ENCODE data around the gene PTGER3. TPM values are rescaled to one million over a fixed set of nuclear protein-coding genes. Genes with fewer than 3 reads are reported as not detected.

The PTGER3 gene
- total and polyA plus RNA-seq, 4 donors = 0.04 to 1.6 (median 0.26) TPM

DNA sequence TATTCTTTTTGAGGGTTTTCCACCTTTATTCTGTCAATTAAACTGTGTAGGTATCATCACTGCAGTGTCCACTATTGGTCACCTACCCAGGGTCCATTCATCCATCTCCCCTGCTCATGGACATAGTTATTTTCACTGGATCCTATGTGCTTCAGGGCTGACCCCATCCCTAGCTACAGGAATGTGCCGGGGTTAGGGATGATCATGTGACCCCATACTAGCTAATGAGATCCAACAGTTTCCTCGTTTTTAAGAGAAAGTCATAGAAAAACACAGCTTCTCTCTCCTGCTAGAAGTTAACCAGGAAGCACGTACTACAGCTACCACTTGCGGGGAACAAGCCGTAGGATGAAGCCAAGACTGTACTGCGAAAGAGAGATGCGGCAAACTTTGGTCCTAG lies 19.6 kb downstream of the PTGER3 start:
- 86% methylated on average over 7 of the region's 7 CpGs for WGBS

More for the DNA sequence above, 19.6 kb downstream of the PTGER3 start:
- no peak for DNase-seq (ENCODE audit: low spot score)
- peaks cover 0 to 3% (median 0%) of the 10 kb centered on the region in 4 donors for H3K27me3 ChIP-seq (ENCODE audit: control insufficient read depth in 4 of 4, insufficient read depth in 4 of 4, low read length in 3 of 4)
- H3K27ac ChIP-seq (ENCODE audit: low read depth in 1 of 2, low read length in 2 of 2) = no peak overlapping the region
- H3K9ac ChIP-seq (ENCODE audit: low read depth in 1 of 2, low read length in 2 of 2) = no peak overlapping the region
- no peaks in the 10 kb centered on the region for H3K36me3 ChIP-seq (ENCODE audit: control insufficient read depth in 4 of 4, insufficient read depth in 3 of 4, low read depth in 1 of 4, low read length in 3 of 4)
- no peak overlapping the region for H3K4me3 ChIP-seq (ENCODE audit: low read depth in 1 of 3, low read length in 3 of 3)
- H3K9me3 ChIP-seq (ENCODE audit: control insufficient read depth in 4 of 4, low read length in 3 of 4) = no peaks in the 10 kb centered on the region
- no peaks in the 10 kb centered on the region for H3K4me1 ChIP-seq (ENCODE audit: control insufficient read depth in 4 of 4, insufficient read depth in 4 of 4, low read length in 3 of 4)
- no peak for TF ChIP-seq HNF4A (conservative IDR thresholded peaks at IDR 0.05)
- no peak for TF ChIP-seq MAX (IDR thresholded peaks at IDR 0.05)
- no peak for TF ChIP-seq GABPA (IDR thresholded peaks at IDR 0.05 in 1 of 2, conservative IDR thresholded peaks at IDR 0.05 in 1 of 2)
- TF ChIP-seq ZBTB33 (IDR thresholded peaks at IDR 0.05) = no peak
- TF ChIP-seq SP1 (IDR thresholded peaks at IDR 0.05) = no peak
- TF ChIP-seq FOXA2 (IDR thresholded peaks at IDR 0.05) = no peak
- TF ChIP-seq FOXA1 (IDR thresholded peaks at IDR 0.05) = no peak
- no peak for TF ChIP-seq HNF4G (IDR thresholded peaks at IDR 0.05)
- no peak for TF ChIP-seq RAD21 (IDR thresholded peaks at IDR 0.05)
- no peak for TF ChIP-seq RXRA (IDR thresholded peaks at IDR 0.05)
- no peak for TF ChIP-seq JUND (IDR thresholded peaks at IDR 0.05)
- TF ChIP-seq YY1 (IDR thresholded peaks at IDR 0.05) = no peak
- TF ChIP-seq CTCF (IDR thresholded peaks at IDR 0.05; ENCODE audit: low read depth, low read length, missing input control) = no peak
- no peak for TF ChIP-seq TAF1 (conservative IDR thresholded peaks at IDR 0.05)
- no peak for TF ChIP-seq REST (IDR thresholded peaks at IDR 0.05)
- no peak for TF ChIP-seq ATF3 (IDR thresholded peaks at IDR 0.05)
- no peak for TF ChIP-seq NR2F2 (IDR thresholded peaks at IDR 0.05)
- TF ChIP-seq EGR1 (IDR thresholded peaks at IDR 0.05; ENCODE audit: low read depth in 2 of 2) = no peak

Data from liver (tissue), 9 donors.